IMR-90 (cell line): Measurements from ENCODE around the gene PARD3. TPM values are rescaled to one million over a fixed set of nuclear protein-coding genes. Genes with fewer than 3 reads are reported as not detected.

Source experiments
- ATAC-seq: fragments of 200-7000 bp; cut with Tn5 transposase; 2 replicates; pipeline ENCODE4 v1.9.1; 2020; ENCODE audit warnings: low read depth, mild to moderate bottlenecking, moderate library complexity
- BruUV-seq: library from RNA; stranded (reverse); fragments of 400-500 nt; replicated peaks from 2 replicates; lab custom pipeline; 2021; lab: Mats Ljungman, UMichigan
- CTCF ChIA-PET: fragments of 300-600 bp; formaldehyde crosslinking; extraction: SDS; loops from one replicate; lab custom pipeline; 2021; ENCODE audit warnings: antibody characterized with exemption; lab: Yijun Ruan, JAX
- POLR2A ChIA-PET: fragments of 300-600 bp; sonication (Branson Sonifier 250); formaldehyde crosslinking; loops from one replicate; lab custom pipeline; 2022; ENCODE audit warnings: antibody characterized with exemption; ENCODE audit not compliant: unreplicated experiment; lab: Charles Lee
- DNase-seq: peaks from one replicate; pipeline ENCODE4 v3.0.0; 2013
- H2AFZ ChIP-seq: replicated peaks from 2 replicates; pipeline ENCODE3; 2013; ENCODE audit warnings: low read length, mild to moderate bottlenecking; ENCODE audit not compliant: poor library complexity
- H2AK5ac ChIP-seq: 2 replicates; pipeline ENCODE4 v1.6.1; 2013; ENCODE audit warnings: low read depth, low read length, inconsistent platforms
- H2AK9ac ChIP-seq: replicated peaks from 2 replicates; pipeline ENCODE3; 2013; ENCODE audit warnings: mild to moderate bottlenecking, low read depth, low read length, moderate library complexity; ENCODE audit not compliant: poor library complexity
- H2BK120ac ChIP-seq: 2 replicates; pipeline ENCODE4 v1.6.1; 2013; ENCODE audit warnings: low read depth, low read length, inconsistent platforms
- H2BK15ac ChIP-seq: 3 replicates; pipeline ENCODE4 v1.6.1; 2013; ENCODE audit warnings: low read depth, low read length, inconsistent platforms
- H2BK20ac ChIP-seq: 2 replicates; pipeline ENCODE4 v1.6.1; 2013; ENCODE audit warnings: low read depth, mild to moderate bottlenecking, inconsistent platforms, low read length, moderate library complexity
- H2BK5ac ChIP-seq: 2 replicates; pipeline ENCODE4 v1.6.1; 2013; ENCODE audit warnings: mild to moderate bottlenecking, low read depth, low read length, inconsistent platforms; ENCODE audit not compliant: poor library complexity, severe bottlenecking
- H3K14ac ChIP-seq: replicated peaks from 2 replicates; pipeline ENCODE4 v1.6.1; 2013; ENCODE audit warnings: low read depth, low read length, inconsistent platforms
- H3K18ac ChIP-seq: 2 replicates; pipeline ENCODE4 v1.6.1; 2013; ENCODE audit warnings: low read depth, low read length, control low read depth
- H3K23ac ChIP-seq: 2 replicates; pipeline ENCODE4 v1.6.1; 2013; ENCODE audit warnings: low read depth, low read length, inconsistent platforms
- H3K27ac ChIP-seq: 2 replicates; pipeline ENCODE4 v1.5.1; 2013; ENCODE audit warnings: mild to moderate bottlenecking, control low read depth, low read length; ENCODE audit not compliant: insufficient read depth
- H3K27me3 ChIP-seq: 2 replicates; pipeline ENCODE4 v1.6.1; 2013; ENCODE audit warnings: low read length; ENCODE audit not compliant: control insufficient read depth, insufficient read depth
- H3K36me3 ChIP-seq: 2 replicates; pipeline ENCODE4 v1.6.1; 2013; ENCODE audit warnings: low read length, mixed read lengths; ENCODE audit not compliant: control insufficient read depth, insufficient read depth
- H3K4ac ChIP-seq: 2 replicates; pipeline ENCODE4 v1.6.1; 2013; ENCODE audit warnings: low read depth, low read length, inconsistent platforms
- H3K4me1 ChIP-seq: 2 replicates; pipeline ENCODE4 v1.6.1; 2013; ENCODE audit warnings: low read length, mixed read lengths; ENCODE audit not compliant: control insufficient read depth, insufficient read depth
- H3K4me2 ChIP-seq: 2 replicates; pipeline ENCODE4 v1.6.1; 2013; ENCODE audit warnings: low read depth, mild to moderate bottlenecking, control low read depth, low read length, moderate library complexity
- H3K4me3 ChIP-seq: 2 replicates; pipeline ENCODE4 v1.5.1; 2013; ENCODE audit warnings: low read depth, mild to moderate bottlenecking, control low read depth, low read length, moderate library complexity; ENCODE audit not compliant: insufficient read depth
- H3K56ac ChIP-seq: 2 replicates; pipeline ENCODE4 v1.6.1; 2013; ENCODE audit warnings: low read length, inconsistent platforms; ENCODE audit not compliant: insufficient read depth; ENCODE audit errors: extremely low read depth
- H3K79me1 ChIP-seq, 2 experiments: 2 replicates each; pipeline ENCODE4 v1.6.1; 2013; ENCODE audit warnings: low read length in 2 of 2, inconsistent platforms in 1 of 2, low read depth in 1 of 2
- H3K9ac ChIP-seq: 2 replicates; pipeline ENCODE4 v1.6.1; 2013; ENCODE audit warnings: low read depth, low read length, control low read depth
- H3K9me1 ChIP-seq: 2 replicates; pipeline ENCODE4 v1.6.1; 2013; ENCODE audit warnings: low read length, inconsistent platforms; ENCODE audit not compliant: insufficient read depth
- H3K9me3 ChIP-seq: 2 replicates; pipeline ENCODE4 v1.6.1; 2013; ENCODE audit warnings: low read length; ENCODE audit not compliant: control insufficient read depth, insufficient read depth
- H4K20me1 ChIP-seq: 2 replicates; pipeline ENCODE4 v1.6.1; 2013; ENCODE audit warnings: low read length, inconsistent platforms; ENCODE audit not compliant: insufficient read depth
- H4K5ac ChIP-seq: 2 replicates; pipeline ENCODE4 v1.6.1; 2013; ENCODE audit warnings: mild to moderate bottlenecking, low read depth, low read length, control low read depth
- H4K8ac ChIP-seq, 2 experiments: 2 replicates each; pipeline ENCODE4 v1.6.1; 2013; ENCODE audit warnings: low read depth in 2 of 2, low read length in 2 of 2, control low read depth in 1 of 2, inconsistent platforms in 1 of 2
- H4K91ac ChIP-seq: 2 replicates; pipeline ENCODE4 v1.6.1; 2013; ENCODE audit warnings: low read depth, low read length, inconsistent platforms; ENCODE audit not compliant: insufficient read depth
- CEBPB ChIP-seq: IDR thresholded peaks from 2 replicates; pipeline ENCODE4 v1.6.1; 2012; ENCODE audit warnings: low read depth, low read length, improper control_type of control experiment
- CHD1 ChIP-seq: IDR thresholded peaks from 2 replicates; pipeline ENCODE4 v1.6.1; 2012; ENCODE audit warnings: low read depth, low read length, improper control_type of control experiment
- MAFK ChIP-seq: IDR thresholded peaks from 2 replicates; pipeline ENCODE4 v1.6.1; 2012; ENCODE audit warnings: low read depth, low read length, improper control_type of control experiment
- MAZ ChIP-seq: IDR thresholded peaks from 2 replicates; pipeline ENCODE4 v1.6.1; 2012; ENCODE audit warnings: low read depth, mild to moderate bottlenecking, low read length, improper control_type of control experiment, moderate library complexity, borderline replicate concordance
- MXI1 ChIP-seq: IDR thresholded peaks from 2 replicates; pipeline ENCODE4 v1.6.1; 2012; ENCODE audit warnings: low read depth, mild to moderate bottlenecking, low read length, moderate library complexity, borderline replicate concordance
- RAD21 ChIP-seq: IDR thresholded peaks from 2 replicates; pipeline ENCODE4 v1.6.1; 2012; ENCODE audit warnings: low read length, improper control_type of control experiment
- WGBS, 2 experiments: methylation state at CpG; one replicate each; pipeline versions ENCODE4 v1.1.5 to v1.1.7; 2013; ENCODE audit warnings: missing lambda C conversion rate in 2 of 2; ENCODE audit not compliant: insufficient read length in 1 of 2; ENCODE audit errors: extremely low coverage in 2 of 2; 5-methylcytosine and 5-hydroxymethylcytosine counted together
- dilution Hi-C: fragments of 300-500 bp; cut with HindIII; formaldehyde crosslinking; loops from one replicate; pipeline ENCODE4 v1.14.3; 2018; ENCODE audit warnings: low sequenced_read_pairs; ENCODE audit not compliant: unreplicated experiment
- in situ Hi-C: fragments of 300-500 bp; cut with MboI; formaldehyde crosslinking; loops from 3 replicates; pipeline ENCODE4 v1.14.3; 2019; ENCODE audit warnings: low sequenced_read_pairs, inconsistent platforms, mixed read lengths
- intact Hi-C: fragments of 100-400 bp; cut with micrococcal nuclease; formaldehyde crosslinking; loops from 2 replicates; pipeline ENCODE4 v1.10.0; 2022
- polyA plus RNA-seq, 3 experiments: library from polyadenylated mRNA; depleted of rRNA; stranded (reverse); fragments of >200 nt; gene quantifications; 2 replicates each; pipeline ENCODE4 v1.2.3, GENCODE V29; 2012; ENCODE audit warnings: low replicate concordance in 1 of 3
- total RNA-seq: library from RNA; depleted of rRNA; stranded (reverse); fragments of >200 nt; gene quantifications from 2 replicates; pipeline ENCODE4 v1.2.3, GENCODE V29; 2012
- TF ChIP-seq, protein P1 (sequence below): fragments of 150-350 bp; IDR thresholded peaks from 2 replicates; pipeline ENCODE4 v1.6.1; 2016; ENCODE audit warnings: low read depth, mild to moderate bottlenecking, low read length, moderate library complexity, borderline replicate concordance

Gene PARD3
- total and polyA plus RNA-seq, 2 of the 4 experiments (the other 2 are of a cell fraction): 14.6 to 37.5 TPM

DNA sequence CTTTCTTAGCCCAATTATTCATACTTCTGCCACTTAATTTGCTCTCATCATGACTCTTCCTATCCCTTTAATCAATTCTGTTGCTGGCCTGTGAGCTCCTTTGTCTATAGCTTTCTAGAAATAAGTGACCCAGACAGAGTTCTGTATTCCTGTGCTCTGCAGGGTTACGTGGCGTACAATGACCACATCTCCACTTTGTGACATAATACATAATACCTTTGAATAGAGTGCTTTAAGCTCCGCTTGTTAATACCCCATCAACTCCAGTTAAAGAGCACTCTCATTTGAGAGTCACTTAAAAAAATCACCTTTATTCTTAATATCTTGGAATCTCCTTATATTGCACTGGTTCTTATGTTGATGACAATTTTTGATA is 619.0 kb downstream of the PARD3 start:
- Histone ChIP-seq H3K9me1 (no peaks in the 10 kb centered on the region), H2AK9ac (no peak overlapping the region), H3K23ac (no peak overlapping the region), H3K4me1 (peaks cover 3% of the 10 kb centered on the region), H3K4me3 (no peak overlapping the region), H3K18ac (no peak overlapping the region), H3K56ac (no peak overlapping the region), H4K20me1 (no peaks in the 10 kb centered on the region), H3K14ac (no peak overlapping the region), H2AK5ac (no peak overlapping the region), H3K36me3 (no peaks in the 10 kb centered on the region), H4K91ac (no peak overlapping the region), H4K8ac (no peak overlapping the region), H3K9ac (no peak overlapping the region), H2BK15ac (no peak overlapping the region), H2BK20ac (no peak overlapping the region), H3K27ac (no peak overlapping the region), H3K4ac (no peak overlapping the region), H3K4me2 (no peak overlapping the region), H2BK120ac (no peak overlapping the region), H2AFZ (no peak overlapping the region), H3K79me1 (no peaks in the 10 kb centered on the region), H2BK5ac (no peak overlapping the region), H4K5ac (no peak overlapping the region), H3K9me3 (no peaks in the 10 kb centered on the region), H3K27me3 (peaks cover 2% of the 10 kb centered on the region; the same call in 1 of the 2 replicates)
- TF ChIP-seq MAZ (no peak), RAD21 (no peak), MXI1 (no peak), CEBPB (no peak), CHD1 (no peak), MAFK (no peak)
- TF ChIP-seq, protein P1, sequence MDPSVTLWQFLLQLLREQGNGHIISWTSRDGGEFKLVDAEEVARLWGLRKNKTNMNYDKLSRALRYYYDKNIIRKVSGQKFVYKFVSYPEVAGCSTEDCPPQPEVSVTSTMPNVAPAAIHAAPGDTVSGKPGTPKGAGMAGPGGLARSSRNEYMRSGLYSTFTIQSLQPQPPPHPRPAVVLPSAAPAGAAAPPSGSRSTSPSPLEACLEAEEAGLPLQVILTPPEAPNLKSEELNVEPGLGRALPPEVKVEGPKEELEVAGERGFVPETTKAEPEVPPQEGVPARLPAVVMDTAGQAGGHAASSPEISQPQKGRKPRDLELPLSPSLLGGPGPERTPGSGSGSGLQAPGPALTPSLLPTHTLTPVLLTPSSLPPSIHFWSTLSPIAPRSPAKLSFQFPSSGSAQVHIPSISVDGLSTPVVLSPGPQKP: no peak
- BruUV-seq: no TSS peak
- DNase-seq: no peak
- dilution Hi-C loops: no loop called here
- no peak for ATAC-seq
- WGBS, 2 experiments: no CpG with 5 or more reads among the region's 3 CpGs
- ChIA-PET CTCF (no interaction called here), POLR2A (no interaction called here)
- in situ Hi-C loops: no loop called here
- intact Hi-C loops: loop anchor here (10.0 kb wide), 1 partner anchor 1119 kb away; no protein-coding TSS in a partner anchor
